GM21515 (cell line): ENCODE data around the gene ATP11C.
"Not testable (repeated sequence)": the region's sequence is repeated elsewhere in the genome, so short reads cannot be mapped to it uniquely, and the experiment has no call there.

Source experiments
- ATAC-seq: cut with Tn5 transposase; IDR thresholded peaks from one replicate; pipeline ENCODE4 v1.9.1; 2021; ENCODE audit not compliant: unreplicated experiment

ATP11C gene

DNA sequence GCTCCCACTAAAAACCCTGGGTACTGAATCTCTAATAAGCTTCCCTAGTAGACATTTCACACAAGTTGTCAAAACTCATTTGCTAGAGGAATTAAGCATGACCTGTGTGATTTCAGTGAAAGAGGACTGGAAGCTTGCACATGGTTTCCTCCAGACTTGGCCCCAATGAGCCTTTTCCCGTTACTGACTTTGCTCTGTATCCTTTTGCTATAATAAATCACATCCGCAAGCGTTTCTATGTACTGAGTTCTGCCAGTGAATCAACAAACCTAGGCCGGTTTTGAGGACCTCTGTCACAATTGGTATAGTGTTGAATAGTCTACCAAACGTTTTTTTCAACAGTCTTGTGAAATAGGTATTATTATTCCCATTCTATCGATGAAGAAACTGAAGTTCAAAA lies 8.2 kb downstream of the ATP11C start:
- no peak for ATAC-seq

DNA sequence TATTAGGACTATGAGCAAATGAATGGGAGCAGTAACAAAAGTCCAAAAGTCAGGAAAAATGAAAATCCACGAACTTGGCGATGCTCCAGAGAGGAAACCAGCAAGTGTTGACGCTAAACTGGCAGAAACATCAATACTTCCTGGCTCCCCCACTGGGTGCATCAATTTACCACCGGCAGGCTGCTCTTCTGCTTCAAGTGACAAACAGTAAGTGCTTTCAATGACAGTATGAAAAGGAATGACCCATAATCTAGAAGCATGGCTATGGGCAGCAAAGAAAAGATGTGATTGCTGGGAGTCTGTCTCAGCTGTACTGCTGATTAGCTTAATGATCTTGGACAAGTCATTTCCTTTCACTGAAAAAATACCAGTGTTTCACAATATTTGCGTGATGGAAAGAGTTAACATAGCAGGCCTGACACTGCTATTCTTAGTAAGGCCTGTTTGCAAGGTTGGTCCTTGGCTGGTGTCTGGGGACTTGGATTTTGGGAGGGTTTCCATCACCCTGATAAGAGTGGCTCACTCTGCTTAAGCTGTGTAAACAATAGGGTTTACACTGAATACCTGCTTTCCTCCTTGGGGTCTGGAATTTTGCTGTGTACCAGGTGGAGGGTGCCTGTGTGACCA lies 8.7 kb downstream of the ATP11C start:
- ATAC-seq = no peak

GRCh38 chrX:139921142-139921541 lies 11.7 kb downstream of the ATP11C start:
- not testable (repeated sequence) for ATAC-seq

GRCh38 chrX:139920316-139920715 lies 12.5 kb downstream of the ATP11C start:
- ATAC-seq = no peak

GRCh38 chrX:139914421-139914820 lies 18.4 kb downstream of the ATP11C start:
- no peak for ATAC-seq

DNA sequence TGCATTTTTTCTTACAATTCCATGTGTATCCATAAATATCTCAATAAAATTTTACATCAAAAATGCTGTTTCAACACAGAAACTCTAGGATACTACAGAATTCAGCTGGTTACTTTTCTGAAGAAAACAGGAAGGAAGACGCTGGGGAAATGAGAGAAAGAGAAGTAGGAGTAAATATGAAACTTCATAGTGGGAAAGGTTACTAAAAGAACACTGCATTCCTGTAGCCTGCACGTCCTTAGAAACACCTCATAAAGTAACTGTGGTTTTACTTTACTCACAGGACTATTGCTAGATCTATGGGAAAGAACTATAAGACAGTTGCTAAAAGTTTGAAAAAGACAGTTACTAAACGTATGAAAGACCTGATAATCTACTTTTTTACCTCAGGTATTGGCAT lies 23.1 kb downstream of the ATP11C start:
- no peak for ATAC-seq

- ATAC-seq = no peak
Measured at GRCh38 chrX:139907078-139907477, 25.8 kb downstream of the ATP11C start.

DNA sequence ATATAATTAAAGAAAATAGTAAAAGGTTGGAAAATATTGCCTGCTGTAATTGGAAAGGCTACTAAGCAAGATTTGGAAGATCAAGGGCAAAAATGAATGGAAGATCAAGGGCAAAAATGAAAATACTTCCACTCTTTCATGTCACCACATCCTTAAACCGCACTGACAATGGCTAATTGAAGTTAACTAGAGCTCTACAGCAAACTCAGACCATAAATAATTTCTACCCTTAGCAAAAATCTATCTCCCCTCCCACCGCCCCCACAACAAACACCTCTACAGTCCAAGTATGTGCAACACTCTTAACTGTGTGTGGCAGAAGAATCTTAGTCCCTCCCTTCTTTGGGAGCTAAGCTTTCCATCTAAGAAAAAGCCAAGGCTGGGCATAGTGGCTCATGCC lies 27.1 kb downstream of the ATP11C start:
- no peak for ATAC-seq

GRCh38 chrX:139905051-139905450 lies 27.8 kb downstream of the ATP11C start:
- no peak for ATAC-seq

DNA sequence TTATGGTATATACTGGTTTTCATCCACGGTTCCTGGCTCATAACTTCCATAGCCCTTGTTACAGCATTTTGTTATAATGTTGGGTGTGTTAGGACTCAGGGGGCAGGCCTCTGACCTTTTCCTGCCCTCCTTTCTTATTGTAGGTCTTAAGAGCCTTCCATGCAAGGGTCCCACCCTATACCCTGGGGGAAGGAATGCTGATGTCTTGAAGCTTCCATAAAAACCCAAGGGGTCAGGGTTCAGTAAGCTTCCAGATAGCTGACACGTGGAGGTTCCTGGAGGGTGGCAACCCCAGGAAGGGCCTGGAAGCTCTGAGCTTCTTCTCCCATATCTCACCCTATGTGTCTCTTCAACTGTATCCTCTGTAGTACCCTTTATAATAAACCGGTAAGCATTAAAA lies 29.6 kb downstream of the ATP11C start:
- no peak for ATAC-seq

- ATAC-seq = no peak
Measured at GRCh38 chrX:139902559-139902958, 30.3 kb downstream of the ATP11C start.

- no peak for ATAC-seq
Measured at GRCh38 chrX:139898334-139898733, 34.5 kb downstream of the ATP11C start.

- ATAC-seq = peak; percentile 68
Measured at GRCh38 chrX:139892512-139892911, 40.3 kb downstream of the ATP11C start.

- no peak for ATAC-seq
Measured at GRCh38 chrX:139890991-139891700, 41.7 kb downstream of the ATP11C start.

GRCh38 chrX:139889760-139890159 lies 43.1 kb downstream of the ATP11C start:
- no peak for ATAC-seq

DNA sequence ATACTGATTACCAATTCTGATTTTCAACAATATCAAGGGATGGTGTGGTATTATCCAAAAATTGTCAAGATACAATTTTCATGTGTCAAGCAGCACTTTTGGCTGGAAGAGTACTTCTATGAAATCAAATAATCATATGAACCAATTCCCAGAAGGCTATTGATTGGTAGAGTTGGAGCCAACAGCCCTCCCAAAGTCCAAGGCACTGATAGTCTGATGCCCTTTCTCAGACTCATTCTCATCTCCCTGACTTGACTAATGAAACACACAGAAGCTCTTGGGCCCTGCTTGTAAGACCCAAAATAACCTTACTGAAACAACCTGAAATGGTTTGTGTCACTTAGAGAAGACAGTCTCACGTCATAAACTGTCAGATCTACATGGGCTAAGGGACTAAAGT lies 48.9 kb downstream of the ATP11C start:
- no peak for ATAC-seq

GRCh38 chrX:139882299-139882698 lies 50.6 kb downstream of the ATP11C start:
- no peak for ATAC-seq

- no peak for ATAC-seq
Measured at GRCh38 chrX:139881572-139881971, 51.3 kb downstream of the ATP11C start.

GRCh38 chrX:139881130-139881529 lies 51.7 kb downstream of the ATP11C start:
- no peak for ATAC-seq

DNA sequence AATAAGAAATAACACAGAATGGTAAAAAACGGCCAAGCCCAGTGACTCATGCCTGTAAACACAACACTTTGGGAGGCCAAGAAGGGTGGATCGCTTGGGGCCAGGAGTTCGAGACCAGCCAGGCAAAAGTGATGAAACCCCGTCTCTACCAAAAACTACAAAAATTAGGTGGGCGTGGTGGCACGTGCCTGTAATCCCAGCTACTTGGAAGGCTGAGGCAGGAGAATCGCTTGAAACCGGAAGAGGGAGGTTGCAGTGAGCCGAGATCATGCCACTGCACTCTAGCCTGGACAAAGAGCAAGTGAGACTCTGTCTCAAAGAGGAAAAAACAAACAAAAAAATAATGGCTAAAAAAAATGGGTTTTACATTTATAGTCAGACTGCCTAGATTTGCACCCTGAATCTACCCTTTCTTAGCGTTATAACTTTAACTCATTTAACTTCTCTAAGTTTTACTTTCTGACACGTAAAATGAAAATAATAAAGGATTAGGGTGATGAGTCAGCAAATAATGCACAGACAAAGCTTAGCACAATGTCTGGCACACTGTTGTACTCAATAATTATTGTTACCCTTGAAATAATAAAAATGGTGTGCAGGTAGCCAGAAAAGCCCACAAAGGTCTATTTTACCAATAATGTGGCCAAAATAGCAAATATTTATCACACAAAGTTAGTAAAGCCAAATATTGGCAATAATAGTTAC lies 55.0 kb downstream of the ATP11C start:
- ATAC-seq = no peak

DNA sequence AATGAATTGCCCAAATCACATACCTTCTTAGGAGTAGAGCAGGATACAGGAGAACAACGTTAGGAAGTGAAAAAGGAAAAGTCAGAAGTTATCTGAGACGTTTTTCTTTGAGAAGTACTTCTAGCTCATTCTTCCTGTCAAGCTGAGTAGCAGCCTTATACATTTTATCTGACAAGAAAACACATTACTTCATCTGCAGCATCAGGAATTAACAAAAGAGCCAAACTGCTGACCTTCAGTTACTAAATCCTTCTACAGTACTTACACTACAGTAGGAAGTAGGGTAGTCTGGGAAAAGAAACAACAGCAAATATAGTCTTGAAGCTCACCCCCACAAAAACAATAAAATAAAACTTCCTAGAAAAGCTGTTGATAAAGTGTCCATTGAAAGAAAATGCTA lies 57.0 kb downstream of the ATP11C start:
- ATAC-seq = no peak

DNA sequence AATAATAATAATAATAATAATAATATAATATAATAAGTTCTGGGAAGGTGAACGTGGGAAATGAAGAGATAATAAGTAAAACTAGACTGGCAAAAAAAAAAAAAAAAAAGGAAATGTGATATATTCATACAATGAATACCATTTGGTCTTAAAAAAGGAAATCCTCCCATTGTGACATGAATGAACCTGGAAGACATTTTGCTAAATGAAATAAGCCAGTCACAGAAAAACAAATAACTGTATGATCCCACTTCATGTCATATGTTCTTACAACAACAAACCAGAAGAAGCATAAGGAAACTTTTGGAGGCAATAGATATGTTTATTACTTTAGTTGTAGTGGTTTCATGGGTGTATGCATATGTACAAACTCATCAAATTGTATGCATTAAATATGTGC lies 63.1 kb downstream of the ATP11C start:
- ATAC-seq = no peak
